GM21390 (cell line): ENCODE data around the gene REEP6.
"Not testable (repeated sequence)": the region's sequence is repeated elsewhere in the genome, so short reads cannot be mapped to it uniquely, and the experiment has no call there.

Source experiments
- ATAC-seq: cut with Tn5 transposase; IDR thresholded peaks from one replicate; pipeline ENCODE4 v1.9.1; 2021; ENCODE audit not compliant: unreplicated experiment

Gene REEP6

GRCh38 chr19:1505991-1506881 lies 15.3 kb downstream of the REEP6 start:
- no peak for ATAC-seq

GRCh38 chr19:1507192-1507660 lies 16.2 kb downstream of the REEP6 start:
- no peak for ATAC-seq

GRCh38 chr19:1507763-1508506 lies 17.0 kb downstream of the REEP6 start:
- no peak for ATAC-seq

GRCh38 chr19:1508507-1508856 lies 17.5 kb downstream of the REEP6 start:
- ATAC-seq, result no peak

- ATAC-seq, result no peak
These were observed 18.8 kb downstream of the REEP6 start for GRCh38 chr19:1509602-1510441.

- no peak for ATAC-seq
These were observed 19.4 kb downstream of the REEP6 start for GRCh38 chr19:1510442-1510806.

GRCh38 chr19:1510807-1511206 lies 19.8 kb downstream of the REEP6 start:
- no peak for ATAC-seq

GRCh38 chr19:1511318-1512317 lies 20.6 kb downstream of the REEP6 start:
- no peak for ATAC-seq

- ATAC-seq, result no peak
These were observed 21.9 kb downstream of the REEP6 start, which contains the start of gene ADAMTSL5 for GRCh38 chr19:1512671-1513498. TSS of gene ADAMTSL5 (minus strand) at chr19:1513019. CDS start at chr19:1510943, 2,076 bp downstream.

GRCh38 chr19:1513499-1514294 lies 22.7 kb downstream of the REEP6 start:
- no peak for ATAC-seq

GRCh38 chr19:1514295-1514661 lies 23.3 kb downstream of the REEP6 start:
- no peak for ATAC-seq

GRCh38 chr19:1514986-1515721 lies 24.2 kb downstream of the REEP6 start:
- ATAC-seq, result no peak

GRCh38 chr19:1516395-1516753 lies 25.4 kb downstream of the REEP6 start:
- no peak for ATAC-seq

GRCh38 chr19:1518471-1518870 lies 27.5 kb downstream of the REEP6 start:
- ATAC-seq, result no peak

GRCh38 chr19:1519802-1520201 lies 28.8 kb downstream of the REEP6 start:
- ATAC-seq, result not testable (repeated sequence)

- no peak for ATAC-seq
These were observed 29.3 kb downstream of the REEP6 start for GRCh38 chr19:1520203-1520780.

GRCh38 chr19:1521636-1522035 lies 30.7 kb downstream of the REEP6 start:
- ATAC-seq, result no peak
